ENCODE measurements around the gene PGAM5.

PGAM5 gene

DNA sequence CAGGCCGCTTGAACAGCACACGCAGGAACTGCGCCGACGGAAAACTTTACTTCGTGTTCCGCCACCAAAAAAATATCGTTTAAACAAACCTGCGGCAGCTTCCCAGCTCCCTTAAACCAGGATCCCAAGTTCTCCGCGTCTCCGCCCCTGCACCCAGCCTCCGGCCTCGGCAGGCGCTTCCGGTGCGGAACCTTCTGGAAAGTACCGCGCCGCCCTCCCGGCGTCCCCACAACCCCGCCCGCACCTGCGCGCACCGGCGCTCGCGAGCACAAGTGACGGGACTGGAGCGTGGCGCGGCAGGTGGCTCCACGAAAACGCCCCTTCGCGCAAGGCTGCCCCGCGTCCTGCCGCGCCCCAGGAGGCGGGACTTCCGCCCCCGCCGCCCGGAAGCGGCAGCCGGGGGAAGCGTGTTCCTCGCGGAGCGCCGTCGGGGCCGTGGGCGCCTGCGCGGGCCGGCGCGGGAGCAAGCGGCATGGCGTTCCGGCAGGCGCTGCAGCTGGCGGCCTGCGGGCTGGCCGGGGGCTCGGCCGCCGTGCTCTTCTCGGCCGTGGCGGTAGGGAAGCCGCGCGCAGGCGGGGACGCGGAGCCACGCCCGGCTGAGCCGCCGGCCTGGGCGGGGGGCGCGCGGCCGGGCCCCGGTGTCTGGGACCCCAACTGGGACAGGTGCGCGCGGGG, at the start of gene PGAM5:
PGAM5 (plus strand) TSS at position 438 of the 675 bp plus-strand sequence; CDS start at position 473, 35 bp downstream.
- DNase-seq (ENCODE audit: low read depth): peak; percentile 80

DNA sequence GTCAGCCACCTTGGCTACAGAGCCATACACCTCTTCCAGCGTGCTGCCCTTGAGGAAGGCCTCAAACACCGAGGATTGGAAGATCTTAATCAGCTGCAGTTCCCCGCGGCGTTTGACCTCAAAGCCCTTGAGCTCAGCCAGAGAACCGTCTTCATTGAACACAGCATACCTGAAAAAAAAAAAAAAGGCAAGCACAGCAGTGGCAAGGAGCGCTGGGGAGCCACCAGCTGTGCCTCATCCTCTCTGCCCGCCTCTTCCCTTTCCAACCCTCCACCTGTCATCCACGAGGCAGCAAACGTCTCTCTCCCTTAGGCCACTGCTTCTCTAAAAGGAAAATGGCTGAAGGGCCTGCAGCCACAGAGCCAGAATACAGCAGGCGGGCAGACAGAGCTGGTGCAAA, 49.6 kb upstream of the PGAM5 start:
- no peak for DNase-seq (ENCODE audit: low read depth)

DNA sequence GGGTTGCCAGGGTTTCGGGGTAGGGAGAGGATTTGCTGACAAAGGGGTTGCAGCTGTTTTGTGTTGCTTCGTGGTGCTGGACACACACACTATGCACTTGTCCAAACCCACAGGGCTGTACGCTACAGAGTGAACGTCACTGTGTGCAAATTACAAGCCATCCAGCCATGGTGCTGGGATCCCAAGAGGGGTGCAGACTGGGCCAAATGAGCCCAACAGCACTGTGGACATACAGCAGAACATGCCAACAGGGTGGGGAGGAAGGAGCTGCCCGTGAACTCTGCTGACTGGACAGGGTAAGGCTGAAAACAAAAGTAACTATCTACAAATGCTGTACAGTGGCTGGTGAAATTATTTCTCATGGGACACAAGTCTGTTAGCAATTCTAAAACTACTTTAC, 48.7 kb upstream of the PGAM5 start:
- DNase-seq (ENCODE audit: low read depth): no peak

DNA sequence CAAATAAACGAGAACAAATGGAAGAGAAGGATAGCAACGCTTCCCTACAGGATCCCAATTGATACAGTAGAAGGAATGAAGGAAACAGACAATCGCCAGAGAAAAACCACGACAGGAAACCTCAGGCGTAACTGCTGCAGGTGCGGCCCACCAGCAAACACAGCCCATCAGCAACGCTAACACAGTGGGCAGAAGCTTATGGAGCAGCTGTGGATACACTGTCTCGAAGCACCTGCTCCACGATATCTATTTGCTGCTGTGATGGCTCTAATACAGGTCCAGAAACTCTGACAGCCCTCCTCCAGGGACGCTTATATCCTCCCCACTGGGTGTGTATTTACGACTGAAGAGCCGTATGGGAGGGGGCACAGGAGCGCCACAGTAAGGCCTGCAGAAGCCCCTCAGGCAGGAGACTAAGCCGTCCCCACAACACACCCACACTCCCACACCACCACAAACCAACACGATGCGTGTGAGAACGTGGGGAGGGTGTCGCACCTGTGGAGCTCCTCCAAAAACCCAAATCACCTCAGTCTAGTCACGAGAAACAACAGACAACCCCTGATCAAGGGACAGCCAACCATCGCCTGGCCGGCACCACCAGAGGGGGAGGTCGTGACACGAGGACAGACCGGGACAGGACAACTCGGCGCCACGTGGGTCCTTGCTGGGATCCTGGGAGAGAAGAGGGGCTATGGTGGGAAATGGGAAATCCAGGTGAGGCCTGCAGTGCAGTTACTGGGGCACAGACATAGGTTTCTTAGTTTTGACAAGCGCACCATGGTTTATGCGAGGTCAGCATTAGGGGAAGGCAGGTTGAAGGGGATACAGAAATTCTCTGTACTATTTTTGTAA, 47.5 kb upstream of the PGAM5 start:
- DNase-seq (ENCODE audit: low read depth): no peak

DNA sequence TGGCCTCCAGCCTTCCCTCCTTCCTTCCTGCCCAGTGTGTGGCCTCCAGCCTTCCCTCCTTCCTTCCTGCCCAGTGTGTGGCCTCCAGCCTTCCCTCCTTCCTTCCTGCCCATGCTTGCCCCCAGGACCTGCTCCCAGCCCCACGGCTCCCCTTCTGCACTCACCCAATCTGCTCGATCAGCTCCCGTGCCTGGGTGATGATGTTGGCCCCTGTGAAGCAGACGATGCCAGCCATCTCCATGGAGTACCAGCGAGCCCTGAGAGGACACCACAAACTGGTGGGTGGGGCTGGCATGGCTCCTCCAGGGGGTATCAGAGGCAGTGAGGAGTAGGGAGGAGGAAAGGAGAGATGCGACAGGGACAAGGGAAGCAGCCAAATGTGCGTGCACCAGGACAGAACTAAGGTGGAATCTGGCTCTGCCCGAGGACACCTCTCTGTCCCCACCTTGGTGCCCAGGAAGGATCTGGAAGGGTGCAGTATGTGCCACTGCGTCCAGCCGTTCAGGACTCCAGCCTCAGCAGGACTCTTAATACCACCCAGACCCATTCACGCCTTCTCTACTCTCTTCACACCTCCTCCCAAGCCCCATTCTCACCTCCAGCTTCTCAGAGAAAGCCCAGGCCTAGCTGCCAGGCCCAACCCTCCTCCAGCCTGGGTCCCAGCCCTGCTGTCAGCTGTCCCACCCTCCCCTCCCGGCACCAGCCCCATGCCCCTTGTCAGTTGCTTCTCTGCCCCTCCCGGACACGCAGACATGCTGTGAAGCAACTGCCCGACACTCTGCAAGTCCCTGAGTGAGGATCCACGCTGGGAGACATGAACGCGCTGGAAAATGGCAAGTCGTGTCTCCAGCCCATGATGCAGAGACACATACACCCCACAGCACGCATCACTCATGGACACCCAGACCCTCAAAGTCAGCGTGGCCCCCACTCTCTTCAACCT, 46.2 kb upstream of the PGAM5 start:
- DNase-seq (ENCODE audit: low read depth): no peak

DNA sequence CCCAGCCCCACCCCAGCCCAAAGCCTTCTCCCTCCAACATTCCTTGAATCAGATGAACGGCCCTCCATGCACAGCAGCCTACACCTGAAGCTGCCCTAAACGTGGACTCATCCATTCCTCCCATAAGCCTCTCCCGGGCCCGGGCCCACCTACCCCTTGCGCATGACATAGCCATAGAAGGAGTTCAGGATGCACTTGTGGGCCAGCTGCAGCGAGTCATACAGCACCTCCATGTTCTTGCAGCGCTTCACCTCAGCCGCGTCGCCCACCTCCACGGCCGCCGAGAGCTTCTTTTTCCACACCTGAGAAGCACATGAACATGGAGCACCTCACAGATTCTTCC, 45.5 kb upstream of the PGAM5 start:
- DNase-seq (ENCODE audit: low read depth): no peak

DNA sequence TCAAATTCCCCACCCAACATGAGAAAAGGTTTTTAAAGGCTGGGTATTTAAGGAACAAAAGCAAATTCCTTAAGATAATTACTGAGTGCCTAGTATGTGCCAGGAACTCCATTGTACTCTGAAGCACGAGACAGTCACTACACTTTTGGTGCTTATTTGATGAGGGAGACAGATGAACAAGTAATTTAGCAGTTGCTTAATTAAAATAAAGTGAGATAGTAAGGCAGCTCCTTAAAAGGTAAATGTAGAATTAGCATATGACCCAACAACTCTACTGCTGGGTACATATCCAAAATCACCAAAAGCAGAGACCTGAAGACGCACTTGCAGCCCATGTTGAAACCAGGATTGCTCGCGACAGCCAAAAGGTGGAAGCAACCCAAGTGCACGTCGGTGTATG, 44.8 kb upstream of the PGAM5 start:
- DNase-seq (ENCODE audit: low read depth): no peak

DNA sequence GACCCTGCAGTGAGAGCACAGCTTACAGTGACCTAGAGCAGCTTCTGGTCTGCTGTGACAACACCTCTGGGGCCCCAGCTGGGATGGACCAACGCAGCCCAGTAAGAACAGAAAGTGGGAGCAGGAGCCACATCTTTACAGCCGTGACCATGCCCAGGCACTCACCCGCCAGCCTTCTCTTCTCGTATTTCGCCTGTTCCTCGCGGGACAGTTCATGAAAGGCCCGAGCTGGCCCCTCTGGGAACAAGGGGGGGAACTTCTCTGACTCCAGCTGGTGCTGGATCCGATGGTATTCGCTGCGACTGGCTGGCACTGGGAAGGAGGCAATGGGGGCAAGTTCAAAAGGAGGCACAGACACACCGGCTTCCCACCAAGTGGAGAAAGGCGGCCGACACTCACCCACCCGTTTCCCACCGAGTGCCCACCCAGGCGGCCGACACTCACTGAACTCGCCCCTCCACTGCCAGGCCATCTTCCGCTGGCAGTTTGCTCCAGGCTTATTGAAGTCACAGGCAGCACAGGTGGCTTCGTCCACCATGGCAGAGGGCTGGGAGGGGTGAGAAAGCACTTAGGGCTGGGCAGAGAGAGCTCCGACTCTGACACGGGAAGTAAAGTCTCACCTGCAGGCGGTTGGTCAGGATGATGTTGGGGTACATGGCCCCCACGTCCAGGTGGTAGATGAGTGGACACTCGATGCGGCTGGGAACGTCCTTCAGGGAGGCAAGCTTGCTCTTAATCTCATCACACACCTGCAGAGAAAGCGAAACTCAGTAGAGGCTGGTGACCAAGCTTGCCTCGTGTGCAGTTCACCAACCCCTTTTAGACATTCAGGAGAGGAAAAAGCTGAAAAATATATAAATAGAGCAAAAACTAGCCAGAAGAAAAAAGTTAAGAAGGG, 42.2 kb upstream of the PGAM5 start:
- no peak for DNase-seq (ENCODE audit: low read depth)

DNA sequence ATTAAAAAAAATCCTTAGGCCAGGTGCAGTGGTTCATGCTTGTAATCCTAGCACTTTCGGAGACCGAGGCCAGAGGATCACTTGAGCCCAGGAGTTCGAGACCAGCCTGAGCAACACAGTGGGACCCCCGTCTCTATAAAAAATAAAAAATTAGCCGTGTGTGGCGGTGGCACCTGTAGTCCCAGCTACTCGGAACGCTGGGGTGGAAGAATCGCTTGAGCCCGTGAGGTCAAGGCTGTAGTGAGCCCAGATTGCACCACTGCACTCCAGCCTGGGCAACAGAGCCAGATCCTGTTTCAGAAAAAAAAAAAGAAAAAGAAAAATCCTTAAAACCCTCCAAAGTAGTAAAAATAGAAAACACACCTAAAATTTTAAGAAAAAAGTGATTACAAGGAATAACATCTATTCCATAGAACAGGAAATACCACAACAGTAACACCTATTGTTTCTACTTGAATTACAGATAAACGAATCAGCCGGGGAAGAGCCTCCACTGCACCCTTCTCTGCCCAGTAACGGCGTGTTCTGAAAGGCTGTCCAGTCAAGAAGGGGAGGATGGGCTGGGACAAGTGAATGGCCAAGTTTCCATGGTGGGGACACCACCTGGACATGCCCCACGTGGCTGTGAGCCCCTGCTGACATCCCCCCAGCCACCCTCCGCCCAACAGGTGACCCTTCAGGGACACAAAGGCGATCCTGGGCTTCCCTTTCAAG, 41.3 kb upstream of the PGAM5 start:
- DNase-seq (ENCODE audit: low read depth): no peak

DNA sequence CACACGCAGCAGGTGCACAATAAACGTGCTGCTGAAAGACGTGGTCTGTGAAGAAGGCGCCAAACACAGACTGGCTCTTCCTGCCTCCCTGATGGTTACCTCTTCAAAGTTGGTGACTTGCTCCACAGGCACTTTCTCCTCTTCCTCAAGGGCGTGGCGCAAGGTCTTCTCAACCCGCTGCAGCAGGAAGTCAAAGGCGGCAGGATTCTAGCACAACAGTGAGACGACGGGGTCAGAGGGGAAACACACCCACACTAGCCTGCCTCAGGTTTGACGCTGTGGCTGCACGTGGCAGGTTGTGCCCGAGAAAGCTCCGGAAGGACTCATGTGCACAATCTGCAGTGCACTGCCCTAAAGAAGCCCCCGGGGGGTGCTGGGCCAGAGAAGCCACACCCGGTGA, 38.5 kb upstream of the PGAM5 start:
- DNase-seq (ENCODE audit: low read depth): no peak

DNA sequence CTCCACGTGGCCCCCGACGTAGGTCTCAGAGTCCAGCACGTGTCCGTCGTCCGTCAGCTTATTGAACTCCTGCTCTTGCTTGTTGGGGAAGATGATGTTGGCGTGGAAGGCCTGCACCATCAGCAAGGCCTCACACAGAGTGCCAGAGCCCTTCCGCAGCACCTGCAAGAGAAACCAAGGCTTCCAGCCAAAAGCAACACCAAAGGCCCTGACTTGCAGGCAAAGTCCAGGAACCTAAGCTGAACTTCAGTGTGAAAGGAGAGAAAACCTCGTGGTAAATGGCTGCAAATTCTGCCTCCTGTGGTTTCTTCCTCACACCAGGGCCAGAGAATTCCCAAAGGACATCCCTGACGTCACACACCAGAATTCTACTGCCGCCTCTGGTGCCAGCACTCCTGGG, 38.0 kb upstream of the PGAM5 start:
- no peak for DNase-seq (ENCODE audit: low read depth)

DNA sequence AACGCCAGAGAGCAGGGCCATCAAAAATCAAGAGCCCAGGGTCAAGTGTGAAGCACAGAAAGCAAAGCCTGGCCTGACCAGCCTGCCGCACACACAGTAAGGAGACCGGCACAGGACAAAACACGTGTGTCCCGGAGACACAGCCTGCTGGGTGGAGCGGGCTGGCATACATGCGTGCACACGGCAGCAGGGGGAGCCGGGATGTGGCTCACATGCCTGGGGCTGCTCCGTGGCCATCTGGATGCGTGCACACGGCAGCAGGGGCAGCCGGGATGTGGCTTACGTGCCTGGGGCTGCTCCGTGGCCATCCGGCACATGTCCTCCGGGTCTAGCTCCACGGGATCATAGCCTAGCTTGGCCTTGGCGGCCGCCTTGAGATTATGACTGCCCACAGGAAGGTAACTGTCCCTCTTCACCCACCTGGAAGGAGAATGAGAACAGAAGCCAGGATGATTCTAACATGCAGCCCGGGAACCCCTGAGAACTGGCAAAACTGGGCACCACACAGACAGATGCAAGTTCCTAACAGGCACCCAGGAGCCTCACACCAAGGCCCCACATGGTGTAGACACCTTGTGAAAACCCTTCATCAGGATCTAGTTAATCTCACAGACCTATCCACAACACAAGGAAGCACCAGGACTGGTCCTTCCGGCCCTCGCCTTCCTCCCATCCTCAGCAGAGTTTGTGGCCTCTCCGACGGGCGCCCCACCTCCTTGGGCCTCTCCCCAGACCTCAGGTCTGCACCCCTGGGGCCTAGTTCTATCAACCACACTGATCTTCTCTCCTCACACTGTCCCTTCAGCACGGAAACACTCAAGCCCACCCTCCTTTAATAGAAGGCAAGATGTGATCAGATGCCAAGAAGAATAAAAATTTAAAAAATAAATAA, 37.1 kb upstream of the PGAM5 start:
- no peak for DNase-seq (ENCODE audit: low read depth)

DNA sequence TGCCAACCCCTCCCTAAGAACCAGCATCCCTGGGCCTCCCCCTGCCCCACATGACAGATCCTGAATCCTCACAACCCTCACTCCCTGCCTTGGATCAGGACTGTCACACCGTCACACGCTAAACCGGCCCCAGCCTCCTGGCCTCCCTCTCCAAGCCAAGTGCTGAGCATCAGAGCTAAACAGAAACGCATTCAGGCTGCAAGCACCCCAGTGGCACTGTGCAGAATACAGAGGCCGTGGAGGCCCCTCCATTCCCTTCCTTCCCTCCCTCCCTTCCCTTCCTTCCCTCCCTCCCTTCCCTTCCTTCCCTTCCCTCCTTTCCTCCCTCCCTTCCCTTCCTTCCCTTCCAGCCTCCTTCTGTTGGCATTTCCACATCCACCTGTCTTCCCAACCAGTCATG, 36.1 kb upstream of the PGAM5 start:
- DNase-seq (ENCODE audit: low read depth): no peak

DNA sequence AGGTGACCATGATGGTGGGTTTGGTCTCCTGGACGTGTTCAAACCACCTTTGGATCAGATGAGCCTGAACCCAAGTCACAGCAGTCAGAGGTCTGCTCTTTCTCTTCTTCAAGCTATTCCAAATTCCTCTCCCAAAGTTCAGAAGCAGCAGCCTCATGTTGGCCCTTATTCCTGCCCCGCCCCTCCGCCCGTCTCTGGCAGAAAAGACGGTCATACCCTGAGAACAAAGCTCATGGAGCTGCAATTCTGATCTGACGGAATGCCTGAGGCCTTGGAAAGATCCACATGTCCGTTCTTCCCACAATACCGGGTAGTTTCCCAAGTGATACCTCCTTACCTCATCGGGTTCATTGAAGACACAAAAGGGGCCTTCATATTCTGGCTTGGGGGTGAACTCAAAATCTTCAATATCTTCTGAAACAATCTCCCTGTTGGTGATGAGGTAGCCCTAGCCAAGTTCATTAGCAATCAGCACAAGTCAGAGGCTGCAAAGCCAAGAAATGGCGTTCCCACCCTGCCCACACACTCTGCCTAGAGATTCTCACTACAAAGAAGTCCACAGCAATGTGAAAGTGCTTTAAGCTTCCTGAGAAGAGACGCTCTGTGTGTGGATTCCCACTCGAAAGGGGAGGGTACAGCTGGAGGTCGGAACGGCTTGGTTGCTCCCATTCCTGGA, 34.7 kb upstream of the PGAM5 start:
- DNase-seq (ENCODE audit: low read depth): no peak

DNA sequence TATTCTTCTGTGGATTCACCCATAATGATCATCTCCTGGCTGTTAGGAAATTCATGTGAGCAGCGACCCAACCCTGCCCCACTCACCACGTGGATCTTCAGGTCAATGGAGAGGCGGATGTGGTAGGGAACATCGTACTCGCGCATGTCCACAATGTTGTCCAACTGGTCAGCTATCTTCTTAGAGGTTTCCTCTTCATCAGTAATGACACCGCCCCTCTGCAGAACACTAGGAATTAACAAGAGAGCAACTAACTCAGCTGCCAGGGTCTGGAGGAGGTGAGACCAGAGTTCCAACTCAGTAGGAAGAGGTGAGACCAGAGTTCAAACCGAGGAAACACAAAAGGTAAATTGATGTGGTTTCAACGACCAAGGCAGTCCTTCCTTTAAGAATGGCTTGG, 33.1 kb upstream of the PGAM5 start:
- DNase-seq (ENCODE audit: low read depth): no peak

DNA sequence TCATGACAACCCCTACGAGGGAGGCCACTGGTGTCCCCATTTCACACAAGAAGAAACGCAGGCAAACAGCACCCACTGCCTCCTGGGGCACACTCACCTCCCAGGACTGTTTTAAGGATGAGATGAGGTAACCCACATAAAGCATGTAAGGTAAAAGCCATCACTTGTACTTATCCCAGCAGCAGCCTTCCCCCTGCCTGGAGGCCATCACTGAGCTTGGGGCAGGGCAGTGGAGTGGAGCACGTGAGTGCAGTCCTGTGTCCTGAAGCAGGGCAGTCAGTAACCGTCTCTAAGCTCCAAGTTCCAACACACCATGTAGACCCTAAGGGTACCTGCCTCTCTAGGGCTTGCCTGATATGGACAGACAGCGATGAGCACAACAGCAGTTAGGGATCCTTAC, 25.2 kb upstream of the PGAM5 start:
- no peak for DNase-seq (ENCODE audit: low read depth)

DNA sequence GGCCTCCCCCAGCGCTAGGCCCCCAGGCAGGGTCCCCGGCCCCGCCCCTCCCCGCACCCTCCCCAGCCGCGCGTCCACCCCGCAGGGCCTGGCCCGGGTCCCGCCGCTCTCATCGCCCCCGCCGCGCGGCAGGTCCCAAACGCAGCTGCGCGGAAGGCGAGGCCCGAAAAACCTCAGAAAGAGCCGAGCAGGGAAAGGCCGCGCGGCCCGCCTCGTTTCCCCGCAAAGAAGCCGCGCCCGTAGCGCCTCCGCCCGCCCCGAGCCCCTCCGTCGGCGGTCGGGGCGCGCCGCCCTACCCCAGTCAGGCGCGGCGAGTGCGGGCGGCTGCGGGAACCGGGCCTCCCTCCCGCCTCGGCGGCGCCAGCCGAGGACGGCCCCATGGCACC, 23.8 kb upstream of the PGAM5 start:
- no peak for DNase-seq (ENCODE audit: low read depth)

DNA sequence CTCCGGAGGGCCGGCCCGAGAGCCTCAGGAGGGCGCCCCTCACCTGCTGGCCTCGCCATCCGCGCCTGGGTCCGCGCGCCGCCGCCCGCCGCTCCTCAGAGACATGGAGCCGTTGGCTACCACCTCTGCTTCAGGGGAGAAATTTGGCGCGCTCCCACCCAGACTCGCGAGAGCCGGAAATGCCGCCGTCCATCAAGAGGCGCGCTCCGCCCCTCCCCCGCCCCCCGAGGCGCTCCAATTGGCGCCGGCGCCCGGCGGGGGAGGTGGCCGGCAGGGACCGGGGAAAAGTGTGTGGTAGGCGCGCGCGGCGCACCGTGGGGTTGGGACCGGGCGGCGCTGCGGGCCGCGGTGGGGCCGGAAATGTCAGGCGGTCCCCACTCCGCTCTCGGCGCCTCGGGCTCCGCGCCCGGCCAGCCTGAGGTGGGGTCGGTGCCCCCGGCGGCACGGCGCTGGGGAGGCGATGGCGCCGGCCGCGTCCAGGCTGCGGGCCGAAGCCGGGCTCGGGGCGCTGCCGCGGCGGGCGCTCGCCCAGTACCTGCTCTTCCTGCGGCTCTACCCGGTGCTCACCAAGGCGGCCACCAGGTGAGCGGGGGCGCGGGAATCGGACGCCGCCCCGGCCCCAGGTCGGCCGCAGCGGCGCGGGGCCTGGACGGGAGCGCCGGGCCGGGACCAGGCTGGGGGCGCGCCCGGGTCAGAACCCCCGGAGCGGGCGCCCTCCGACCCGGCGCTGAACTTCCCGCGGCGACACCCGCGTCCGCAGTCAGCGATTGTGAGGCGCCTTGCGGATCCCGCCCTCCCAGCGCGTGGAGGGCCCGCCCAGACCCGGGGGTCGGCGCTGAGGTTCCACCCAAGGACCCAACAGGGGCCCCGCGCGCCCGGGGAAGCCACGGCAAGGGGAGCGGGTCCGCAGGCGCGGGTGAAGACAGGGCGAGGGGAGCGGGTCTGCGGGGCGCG, 23.2 kb upstream of the PGAM5 start, which contains the start of the genes POLE and PXMP2:
POLE (minus strand) TSS at position 132 of the 954 bp plus-strand sequence; CDS start at position 105, 27 bp downstream.
PXMP2 (plus strand) TSS at position 377 of the 954 bp plus-strand sequence; CDS start at position 461, 84 bp downstream.
- peak; percentile 96 for DNase-seq (ENCODE audit: low read depth)
